SU-DHL-6 (cell line): ENCODE results near the gene RBBP5.

Experiments
- H2AFZ ChIP-seq: fragments of 200-600 bp; sonication (generic); 2 replicates; pipeline ENCODE4 v1.6.1; 2014; ENCODE audit warnings: low read depth, mild to moderate bottlenecking, moderate library complexity, mixed read lengths, antibody characterized with exemption, low read length; ENCODE audit not compliant: severe bottlenecking
- H3F3A ChIP-seq: fragments of 200-600 bp; shearing (Covaris generic); 2 replicates; pipeline ENCODE4 v1.6.0; 2016; ENCODE audit warnings: antibody characterized with exemption, mild to moderate bottlenecking; ENCODE audit not compliant: insufficient read depth
- H3K27ac ChIP-seq: fragments of 200-600 bp; sonication (generic); 2 replicates; pipeline ENCODE4 v1.5.1; 2016; ENCODE audit warnings: low read depth, mild to moderate bottlenecking, low read length, moderate library complexity, mixed read lengths
- H3K27me3 ChIP-seq: fragments of 200-600 bp; sonication (generic), shearing (Covaris generic); 2 replicates; pipeline ENCODE4 v1.6.0; 2014; ENCODE audit warnings: mild to moderate bottlenecking, low read length
- H3K36me3 ChIP-seq: fragments of 200-600 bp; sonication (generic); 2 replicates; pipeline ENCODE4 v1.6.1; 2014; ENCODE audit warnings: mild to moderate bottlenecking, low read length, mixed read lengths
- H3K4me2 ChIP-seq: fragments of 300-600, 200-600 bp; shearing (Covaris generic), sonication (generic); 2 replicates; pipeline ENCODE4 v1.6.0; 2014; ENCODE audit warnings: low read length, low read depth, mild to moderate bottlenecking; ENCODE audit not compliant: poor library complexity, severe bottlenecking
- H3K4me3 ChIP-seq: fragments of 200-600 bp; sonication (generic); 2 replicates; pipeline ENCODE4 v1.5.1; 2014; ENCODE audit warnings: antibody characterized with exemption, low read length, mild to moderate bottlenecking, mixed read lengths; ENCODE audit not compliant: insufficient read depth, poor library complexity, severe bottlenecking
- H3K79me2 ChIP-seq: fragments of 200-600 bp; sonication (generic); 2 replicates; pipeline ENCODE4 v1.6.1; 2014; ENCODE audit warnings: mild to moderate bottlenecking, low read length, moderate library complexity; ENCODE audit not compliant: insufficient read depth
- H3K9ac ChIP-seq: fragments of 200-600 bp; sonication (generic); 2 replicates; pipeline ENCODE4 v1.7.0; 2014; ENCODE audit warnings: mild to moderate bottlenecking, low read length
- H3K9me2 ChIP-seq: fragments of 200-600 bp; sonication (generic); replicated peaks from 2 replicates; pipeline ENCODE4 v1.6.1; 2014; ENCODE audit warnings: low read length; ENCODE audit not compliant: insufficient read depth
- H3K9me3 ChIP-seq: fragments of 200-600 bp; sonication (generic); 2 replicates; pipeline ENCODE4 v1.6.1; 2014; ENCODE audit warnings: low read length, mixed read lengths; ENCODE audit not compliant: insufficient read depth
- H4K20me1 ChIP-seq: fragments of 200-600 bp; sonication (generic); 2 replicates; pipeline ENCODE4 v1.6.1; 2014; ENCODE audit warnings: low read depth, mild to moderate bottlenecking, antibody characterized with exemption, low read length, moderate library complexity, mixed read lengths
- EZH2phosphoT487 ChIP-seq: fragments of 200-600 bp; sonication (generic), shearing (Covaris generic); conservative IDR thresholded peaks from 2 replicates; pipeline ENCODE4 v1.6.1; 2018; ENCODE audit warnings: mild to moderate bottlenecking, antibody characterized with exemption, low read length, moderate library complexity, mixed read lengths
- TF ChIP-seq, protein P1 (sequence below): fragments of 200-600 bp; sonication (generic); IDR thresholded peaks from one replicate; pipeline ENCODE4 v1.5.1; 2017; ENCODE audit warnings: antibody characterized with exemption, mild to moderate bottlenecking, low read length, moderate library complexity; ENCODE audit not compliant: insufficient read depth, poor library complexity, severe bottlenecking

The RBBP5 gene

DNA sequence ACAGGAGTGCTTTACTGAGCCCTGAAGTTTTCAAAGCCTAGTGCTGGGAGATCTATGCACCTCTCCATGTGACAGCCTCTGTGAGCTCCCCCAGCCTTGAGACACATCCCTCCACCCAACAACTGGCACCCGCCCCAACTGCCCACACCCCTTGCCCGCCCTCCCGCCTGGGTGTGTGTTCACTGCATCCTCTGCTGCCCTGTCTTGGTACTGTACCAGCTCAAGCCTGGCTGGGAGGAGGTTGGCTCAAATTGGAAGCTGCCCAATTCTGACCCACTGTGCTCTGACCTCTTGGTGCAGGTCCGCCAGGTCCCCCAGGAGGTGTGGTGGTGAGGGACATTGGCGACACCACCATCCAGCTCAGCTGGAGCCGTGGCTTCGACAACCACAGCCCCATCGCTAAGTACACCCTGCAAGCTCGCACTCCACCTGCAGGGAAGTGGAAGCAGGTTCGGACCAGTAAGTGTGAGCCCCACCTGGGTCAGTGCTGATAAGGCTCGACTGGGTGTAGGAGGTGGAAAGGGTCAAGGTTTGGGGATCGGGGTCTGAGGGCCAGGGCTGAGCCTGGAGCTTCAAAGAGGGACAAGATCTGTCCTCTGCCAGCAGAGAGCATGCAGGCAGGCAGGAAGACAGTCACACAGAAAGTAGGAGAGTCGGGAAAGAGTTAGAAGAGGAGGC, 55.5 kb downstream of the RBBP5 start:
- H3K9ac ChIP-seq = no peak overlapping the region
- H3K4me2 ChIP-seq = no peak overlapping the region

DNA sequence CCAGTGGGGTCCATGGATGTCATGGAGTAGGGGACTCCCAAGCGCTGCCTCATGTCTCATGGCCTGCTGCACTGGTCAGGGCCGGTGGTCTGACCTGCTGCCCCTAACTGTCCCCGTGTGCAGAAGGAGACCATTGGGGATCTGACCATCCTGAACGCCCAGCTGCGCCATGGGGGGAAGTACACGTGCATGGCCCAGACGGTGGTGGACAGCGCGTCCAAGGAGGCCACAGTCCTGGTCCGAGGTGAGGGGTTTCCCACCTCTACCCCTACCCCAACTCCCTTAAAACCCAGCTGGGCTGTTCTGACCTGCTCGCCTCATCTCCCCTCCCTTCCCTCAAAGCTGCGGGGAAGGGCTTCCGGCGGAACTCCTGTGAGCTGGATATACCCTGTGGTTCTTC, 56.1 kb downstream of the RBBP5 start:
- H2AFZ ChIP-seq = no peak overlapping the region
- TF ChIP-seq EZH2phosphoT487 = no peak
- TF ChIP-seq, protein P1, sequence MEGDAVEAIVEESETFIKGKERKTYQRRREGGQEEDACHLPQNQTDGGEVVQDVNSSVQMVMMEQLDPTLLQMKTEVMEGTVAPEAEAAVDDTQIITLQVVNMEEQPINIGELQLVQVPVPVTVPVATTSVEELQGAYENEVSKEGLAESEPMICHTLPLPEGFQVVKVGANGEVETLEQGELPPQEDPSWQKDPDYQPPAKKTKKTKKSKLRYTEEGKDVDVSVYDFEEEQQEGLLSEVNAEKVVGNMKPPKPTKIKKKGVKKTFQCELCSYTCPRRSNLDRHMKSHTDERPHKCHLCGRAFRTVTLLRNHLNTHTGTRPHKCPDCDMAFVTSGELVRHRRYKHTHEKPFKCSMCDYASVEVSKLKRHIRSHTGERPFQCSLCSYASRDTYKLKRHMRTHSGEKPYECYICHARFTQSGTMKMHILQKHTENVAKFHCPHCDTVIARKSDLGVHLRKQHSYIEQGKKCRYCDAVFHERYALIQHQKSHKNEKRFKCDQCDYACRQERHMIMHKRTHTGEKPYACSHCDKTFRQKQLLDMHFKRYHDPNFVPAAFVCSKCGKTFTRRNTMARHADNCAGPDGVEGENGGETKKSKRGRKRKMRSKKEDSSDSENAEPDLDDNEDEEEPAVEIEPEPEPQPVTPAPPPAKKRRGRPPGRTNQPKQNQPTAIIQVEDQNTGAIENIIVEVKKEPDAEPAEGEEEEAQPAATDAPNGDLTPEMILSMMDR = no peak
- H3K9ac ChIP-seq = no peak overlapping the region
- H3K4me3 ChIP-seq = no peak overlapping the region
- H4K20me1 ChIP-seq = no peaks in the 10 kb centered on the region
- H3K4me2 ChIP-seq = no peak overlapping the region
- no peaks in the 10 kb centered on the region for H3F3A ChIP-seq
- H3K79me2 ChIP-seq = no peaks in the 10 kb centered on the region
- no peaks in the 10 kb centered on the region for H3K9me2 ChIP-seq
- H3K9me3 ChIP-seq = no peaks in the 10 kb centered on the region
- H3K27me3 ChIP-seq = no peaks in the 10 kb centered on the region
- H3K36me3 ChIP-seq = no peaks in the 10 kb centered on the region
- H3K27ac ChIP-seq = no peak overlapping the region

More for the DNA sequence above, 55.5 kb downstream of the RBBP5 start:
- H3K9me3 ChIP-seq = no peaks in the 10 kb centered on the region
- no peaks in the 10 kb centered on the region for H3K27me3 ChIP-seq
- no peak for TF ChIP-seq EZH2phosphoT487
- TF ChIP-seq, protein P1 = no peak
- no peak overlapping the region for H3K27ac ChIP-seq
- H3K79me2 ChIP-seq = no peaks in the 10 kb centered on the region
- H3K4me3 ChIP-seq = no peak overlapping the region
- H3F3A ChIP-seq = no peaks in the 10 kb centered on the region
- H3K9me2 ChIP-seq = no peaks in the 10 kb centered on the region
- H4K20me1 ChIP-seq = no peaks in the 10 kb centered on the region
- no peaks in the 10 kb centered on the region for H3K36me3 ChIP-seq
- H2AFZ ChIP-seq = no peak overlapping the region

DNA sequence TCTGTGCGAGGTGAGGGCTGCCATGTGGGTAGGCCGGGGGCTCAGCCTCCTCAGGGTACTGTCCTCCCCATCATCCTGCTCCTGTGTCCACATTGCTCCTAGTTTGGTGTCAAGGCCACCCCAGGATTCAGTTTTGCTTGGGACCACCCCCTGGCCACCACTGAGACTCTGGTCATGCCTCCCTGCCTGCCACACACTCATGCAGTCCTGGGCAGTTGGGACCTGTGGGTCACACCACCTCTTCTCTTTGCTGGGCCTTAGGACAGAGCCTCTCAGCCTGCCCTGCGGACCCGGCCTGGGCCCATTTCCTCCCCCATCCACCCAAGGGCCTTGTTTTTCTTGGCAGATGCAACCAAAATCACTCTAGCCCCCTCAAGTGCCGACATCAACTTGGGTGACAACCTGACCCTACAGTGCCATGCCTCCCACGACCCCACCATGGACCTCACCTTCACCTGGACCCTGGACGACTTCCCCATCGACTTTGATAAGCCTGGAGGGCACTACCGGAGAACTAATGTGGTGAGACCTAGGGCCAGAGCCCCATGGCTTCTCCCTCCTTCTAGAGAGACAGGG, 56.9 kb downstream of the RBBP5 start:
- Histone ChIP-seq H3K36me3 (no peaks in the 10 kb centered on the region), H3K27ac (no peak overlapping the region), H3K9me3 (no peaks in the 10 kb centered on the region), H4K20me1 (no peaks in the 10 kb centered on the region), H3K9ac (no peak overlapping the region), H3K4me2 (no peak overlapping the region), H3K79me2 (no peaks in the 10 kb centered on the region), H2AFZ (no peak overlapping the region), H3F3A (no peaks in the 10 kb centered on the region), H3K4me3 (no peak overlapping the region), H3K27me3 (no peaks in the 10 kb centered on the region), H3K9me2 (no peaks in the 10 kb centered on the region)
- no peak for TF ChIP-seq EZH2phosphoT487
- TF ChIP-seq, protein P1 = no peak
